ENCODE results near the gene DONSON.

The DONSON gene

GRCh38 chr21:33540711-33541104 is 47.8 kb downstream of the DONSON start:
- DNase-seq, result no peak

- DNase-seq, result no peak
These were observed 48.9 kb downstream of the DONSON start for GRCh38 chr21:33539616-33540015.

- DNase-seq, result no peak
These were observed 51.3 kb downstream of the DONSON start for GRCh38 chr21:33537212-33537611.

- DNase-seq, result no peak
These were observed 57.5 kb downstream of the DONSON start for GRCh38 chr21:33531007-33531406.

Measured in DMS79 (cell line).